ENCODE results near the gene PTPMT1. TPM values are rescaled to one million over a fixed set of nuclear protein-coding genes. Genes with fewer than 3 reads are reported as not detected.

PTPMT1 gene
- total RNA-seq, 4 donors from 2014 or later, result 109 to 208 (median 121) TPM

DNA sequence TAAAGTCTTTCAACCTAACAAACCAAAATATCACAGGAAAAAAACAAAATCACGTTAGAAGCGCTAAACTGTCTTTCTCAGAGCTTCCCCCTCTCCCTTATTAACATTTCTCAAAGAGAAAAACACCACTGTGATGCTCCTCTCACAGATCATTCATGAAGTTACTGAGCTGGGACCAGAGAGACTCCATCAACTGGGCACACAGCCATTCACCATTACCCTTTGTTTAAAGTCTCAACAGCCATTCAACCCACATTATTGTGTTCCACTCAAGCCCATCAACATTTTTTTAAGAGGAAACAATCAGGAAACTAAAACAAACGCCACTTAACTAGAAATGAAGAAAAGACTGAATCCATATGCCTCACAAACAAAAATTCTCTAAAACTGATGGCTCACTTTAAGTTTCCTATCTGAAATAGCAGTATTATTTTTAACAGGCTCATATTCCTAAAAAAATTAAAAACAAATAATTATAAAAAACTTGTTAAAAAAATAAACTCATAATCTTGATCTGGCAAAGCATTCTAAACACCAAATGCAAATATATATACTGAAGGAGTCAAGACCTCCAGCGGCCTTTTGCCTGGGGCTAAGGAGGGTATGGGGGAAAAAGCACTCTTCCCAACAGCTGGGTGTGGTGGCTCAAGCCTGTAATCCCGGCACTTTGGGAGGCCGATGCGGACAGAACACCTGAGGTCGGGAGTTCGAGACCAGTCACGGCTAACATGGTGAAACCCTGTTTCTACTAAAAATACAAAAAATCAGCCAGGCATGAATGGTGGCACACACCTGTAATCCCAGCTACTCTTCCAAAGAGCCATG lies 26.4 kb upstream of the PTPMT1 start:
- TF ChIP-seq, protein P1, sequence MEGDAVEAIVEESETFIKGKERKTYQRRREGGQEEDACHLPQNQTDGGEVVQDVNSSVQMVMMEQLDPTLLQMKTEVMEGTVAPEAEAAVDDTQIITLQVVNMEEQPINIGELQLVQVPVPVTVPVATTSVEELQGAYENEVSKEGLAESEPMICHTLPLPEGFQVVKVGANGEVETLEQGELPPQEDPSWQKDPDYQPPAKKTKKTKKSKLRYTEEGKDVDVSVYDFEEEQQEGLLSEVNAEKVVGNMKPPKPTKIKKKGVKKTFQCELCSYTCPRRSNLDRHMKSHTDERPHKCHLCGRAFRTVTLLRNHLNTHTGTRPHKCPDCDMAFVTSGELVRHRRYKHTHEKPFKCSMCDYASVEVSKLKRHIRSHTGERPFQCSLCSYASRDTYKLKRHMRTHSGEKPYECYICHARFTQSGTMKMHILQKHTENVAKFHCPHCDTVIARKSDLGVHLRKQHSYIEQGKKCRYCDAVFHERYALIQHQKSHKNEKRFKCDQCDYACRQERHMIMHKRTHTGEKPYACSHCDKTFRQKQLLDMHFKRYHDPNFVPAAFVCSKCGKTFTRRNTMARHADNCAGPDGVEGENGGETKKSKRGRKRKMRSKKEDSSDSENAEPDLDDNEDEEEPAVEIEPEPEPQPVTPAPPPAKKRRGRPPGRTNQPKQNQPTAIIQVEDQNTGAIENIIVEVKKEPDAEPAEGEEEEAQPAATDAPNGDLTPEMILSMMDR (IDR thresholded peaks at IDR 0.05; ENCODE audit: low read depth), result no peak

DNA sequence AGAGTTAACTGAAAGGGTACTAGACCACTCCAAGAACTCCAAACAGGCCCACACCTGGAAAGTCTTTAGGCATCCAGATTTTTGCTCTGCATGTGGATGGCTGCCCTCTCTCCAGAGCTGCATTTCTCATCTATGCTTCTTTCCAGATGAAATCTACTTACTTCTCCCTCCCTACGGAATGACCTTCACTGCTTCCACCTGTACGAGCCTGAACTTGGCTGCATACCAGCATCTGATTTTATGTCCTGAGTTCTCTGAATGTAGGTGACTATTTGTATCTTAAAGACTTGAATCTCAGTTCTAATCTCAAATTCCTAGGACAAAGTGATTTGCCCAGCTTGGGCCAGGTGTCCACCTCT lies 25.7 kb upstream of the PTPMT1 start:
- TF ChIP-seq, protein P1 (IDR thresholded peaks at IDR 0.05; ENCODE audit: low read depth), result no peak

DNA sequence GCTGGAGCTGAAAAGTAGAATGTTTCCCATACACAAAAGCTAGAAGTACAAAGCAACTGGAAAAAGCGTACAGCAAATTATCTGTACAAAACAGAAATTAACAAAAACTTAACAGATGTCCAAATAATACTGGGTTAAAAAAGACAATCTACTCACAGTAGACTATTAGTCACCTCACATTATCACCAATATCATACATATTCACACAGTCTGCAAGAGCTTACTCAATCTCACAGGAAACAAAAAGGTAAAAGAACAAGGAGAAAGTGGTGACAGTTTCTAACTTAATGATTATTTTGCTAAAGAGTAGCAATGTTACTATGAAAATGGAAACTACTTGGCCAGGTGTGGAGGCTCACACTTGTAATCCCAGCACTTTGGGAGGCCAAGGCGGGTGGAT lies 24.3 kb upstream of the PTPMT1 start:
- TF ChIP-seq, protein P1 (IDR thresholded peaks at IDR 0.05; ENCODE audit: low read depth), result no peak

DNA sequence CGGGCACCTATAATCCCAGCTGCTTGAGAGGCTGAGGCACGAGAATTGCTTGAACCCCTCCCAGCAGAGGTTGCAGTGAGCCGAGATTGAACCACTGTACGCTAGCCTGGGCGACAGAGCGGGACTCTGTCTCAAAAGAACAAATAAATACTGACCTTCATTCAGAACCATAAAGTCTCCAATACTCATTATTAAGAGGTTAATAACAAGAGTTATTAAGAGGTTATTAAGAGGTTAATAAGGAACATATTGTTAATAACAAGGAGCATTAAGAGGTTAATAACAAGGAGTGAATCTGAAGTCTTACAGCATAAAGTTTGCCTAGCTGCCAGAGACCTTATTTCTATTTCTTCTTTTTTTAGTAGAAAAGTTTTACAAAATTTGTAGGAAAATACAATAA lies 20.1 kb upstream of the PTPMT1 start:
- TF ChIP-seq, protein P1 (IDR thresholded peaks at IDR 0.05; ENCODE audit: low read depth), result no peak

DNA sequence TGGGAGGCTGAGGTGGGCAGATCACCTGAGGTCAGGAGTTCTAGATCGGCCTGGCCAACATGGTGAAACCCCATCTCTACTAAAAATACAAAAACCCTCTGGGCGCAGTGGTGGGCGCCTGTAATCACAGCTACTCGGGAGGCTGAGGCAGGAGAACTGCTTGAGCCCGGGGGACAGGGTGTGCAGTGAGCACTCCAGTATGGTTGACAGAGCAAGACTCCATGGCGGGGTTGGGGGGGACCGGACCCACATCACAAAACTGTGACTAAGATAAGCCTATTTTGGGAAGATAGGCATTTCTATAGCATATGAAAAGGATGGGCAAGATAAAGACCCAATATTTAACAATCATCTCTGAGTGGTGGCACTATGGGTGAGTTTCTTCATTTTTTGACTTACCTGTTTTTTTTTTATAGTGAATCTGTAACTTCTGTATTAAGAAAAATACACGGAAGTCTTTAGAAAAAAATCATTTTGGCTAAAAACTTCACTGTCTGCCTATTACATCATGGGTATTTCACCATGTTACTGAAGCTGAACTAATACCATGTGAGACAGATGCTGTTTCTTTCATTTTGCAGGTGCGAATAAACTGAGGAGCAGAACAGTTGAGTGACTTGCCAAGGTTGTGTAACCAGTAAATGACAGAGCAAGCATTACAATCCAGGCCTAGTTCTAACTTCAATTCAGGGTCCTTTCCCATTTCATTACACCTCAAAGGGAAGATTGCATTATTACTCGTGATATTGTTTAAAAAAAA lies 14.9 kb upstream of the PTPMT1 start:
- TF ChIP-seq, protein P1 (IDR thresholded peaks at IDR 0.05; ENCODE audit: low read depth), result no peak

DNA sequence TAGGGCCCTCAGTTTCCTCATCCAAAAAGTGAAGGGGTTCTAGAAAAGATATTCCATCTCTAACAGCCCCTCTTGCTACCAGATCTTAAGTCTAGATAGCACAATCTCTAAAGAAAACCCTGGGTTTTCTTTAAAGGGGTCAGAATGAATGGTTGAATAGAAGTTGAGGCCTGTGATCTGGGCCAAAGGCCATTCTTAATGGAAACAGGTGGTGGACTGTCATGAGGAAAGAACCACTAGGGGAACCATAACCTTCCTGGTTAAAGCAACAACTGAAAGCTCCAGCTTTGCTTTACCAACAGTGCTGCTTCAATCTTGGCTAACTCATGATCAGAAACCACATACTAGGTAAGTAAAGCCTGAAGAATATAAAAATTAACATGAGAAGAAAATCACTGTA lies 14.3 kb upstream of the PTPMT1 start:
- TF ChIP-seq, protein P1 (IDR thresholded peaks at IDR 0.05; ENCODE audit: low read depth), result no peak

DNA sequence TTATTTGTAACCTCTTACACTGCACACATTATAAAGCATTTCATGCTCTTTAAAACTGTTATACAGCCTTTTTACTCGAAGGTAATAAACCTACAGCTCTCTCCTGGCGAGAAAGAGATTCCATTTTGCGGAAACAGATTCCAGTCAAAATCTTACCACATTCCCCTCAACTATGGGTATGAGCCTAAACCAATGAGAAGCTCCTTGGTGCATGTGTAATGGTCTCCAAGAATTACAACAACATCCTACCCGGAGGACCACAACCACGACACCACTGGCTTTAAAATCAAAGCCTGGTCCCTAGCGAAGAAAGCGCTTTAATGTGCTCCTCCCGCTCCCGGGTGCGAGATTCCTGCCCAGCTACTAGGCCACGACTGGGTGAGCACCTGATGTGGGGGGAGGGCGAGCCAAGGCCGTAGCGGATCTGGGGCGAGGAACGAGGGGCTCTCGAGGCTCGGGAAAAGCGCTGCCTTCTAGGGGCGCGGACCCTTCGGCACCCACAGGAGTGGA lies 13.3 kb upstream of the PTPMT1 start:
- TF ChIP-seq, protein P1 (IDR thresholded peaks at IDR 0.05; ENCODE audit: low read depth), result no peak
